Hematopoietic multipotent progenitor cell treated with erythropoietin and hydrocortisone succinate and interleukin-3 and kit ligand, for 8 days (in vitro differentiated cells): ENCODE measurements around the gene KIAA0825.

Source experiments
- DNase-seq: peaks from one replicate; pipeline ENCODE4 v3.0.0-alpha.2; 2015

KIAA0825 gene

GRCh38 chr5:94281236-94281801 is 337.1 kb downstream of the KIAA0825 start:
- no peak for DNase-seq

GRCh38 chr5:94276751-94277150 is 341.7 kb downstream of the KIAA0825 start:
- no peak for DNase-seq

GRCh38 chr5:94276048-94276447 is 342.4 kb downstream of the KIAA0825 start:
- no peak for DNase-seq

GRCh38 chr5:94274707-94275106 is 343.7 kb downstream of the KIAA0825 start:
- no peak for DNase-seq

GRCh38 chr5:94268226-94268625 is 350.2 kb downstream of the KIAA0825 start:
- no peak for DNase-seq

GRCh38 chr5:94267350-94267899 is 351.0 kb downstream of the KIAA0825 start:
- DNase-seq = no peak

GRCh38 chr5:94266170-94266569 is 352.2 kb downstream of the KIAA0825 start:
- DNase-seq = no peak

GRCh38 chr5:94263068-94263467 is 355.3 kb downstream of the KIAA0825 start:
- no peak for DNase-seq

- no peak for DNase-seq
These were observed 358.3 kb downstream of the KIAA0825 start for GRCh38 chr5:94260096-94260495.

- DNase-seq = no peak
These were observed 364.2 kb downstream of the KIAA0825 start for GRCh38 chr5:94254214-94254613.

- no peak for DNase-seq
These were observed 367.4 kb downstream of the KIAA0825 start for GRCh38 chr5:94250985-94251384.

- no peak for DNase-seq
These were observed 369.0 kb downstream of the KIAA0825 start for GRCh38 chr5:94249430-94249829.

- DNase-seq = no peak
These were observed 370.1 kb downstream of the KIAA0825 start for GRCh38 chr5:94248175-94248875.

GRCh38 chr5:94245608-94246007 is 372.8 kb downstream of the KIAA0825 start:
- peak; percentile 30 for DNase-seq

GRCh38 chr5:94244921-94245320 is 373.5 kb downstream of the KIAA0825 start:
- no peak for DNase-seq

GRCh38 chr5:94243612-94244011 is 374.8 kb downstream of the KIAA0825 start:
- no peak for DNase-seq

- DNase-seq = no peak
These were observed 377.3 kb downstream of the KIAA0825 start for GRCh38 chr5:94240993-94241651.

- DNase-seq = no peak
These were observed 377.8 kb downstream of the KIAA0825 start for GRCh38 chr5:94240596-94240992.

- no peak for DNase-seq
These were observed 378.3 kb downstream of the KIAA0825 start for GRCh38 chr5:94240134-94240533.

GRCh38 chr5:94239266-94239665 is 379.1 kb downstream of the KIAA0825 start:
- DNase-seq = no peak

GRCh38 chr5:94234987-94235386 is 383.4 kb downstream of the KIAA0825 start:
- no peak for DNase-seq

- no peak for DNase-seq
These were observed 389.6 kb downstream of the KIAA0825 start for GRCh38 chr5:94228791-94229190.

GRCh38 chr5:94223235-94223634 is 395.2 kb downstream of the KIAA0825 start:
- no peak for DNase-seq

- no peak for DNase-seq
These were observed 400.0 kb downstream of the KIAA0825 start for GRCh38 chr5:94218374-94218773.
